ENCODE measurements around the gene PTPRQ. TPM values are rescaled to one million over a fixed set of nuclear protein-coding genes. Genes with fewer than 3 reads are reported as not detected.
A peak's percentile ranks its signal among the peaks of the same experiment; 100 is the strongest.

PTPRQ gene
- total RNA-seq, 1 donor from 2014 or later = 0.49 TPM

GRCh38 chr12:80707126-80707829 lies 263.2 kb downstream of the PTPRQ start, which contains the start of gene MYF6:
TSS of gene MYF6 (plus strand) at chr12:80707634. CDS start at chr12:80707720, 86 bp downstream.
- no peak for DNase-seq

GRCh38 chr12:80707830-80708258 lies 263.8 kb downstream of the PTPRQ start:
- no peak for DNase-seq

- DNase-seq = no peak
Measured at GRCh38 chr12:80708259-80708974, 264.4 kb downstream of the PTPRQ start.

- DNase-seq = no peak
Measured at GRCh38 chr12:80708975-80709328, 264.9 kb downstream of the PTPRQ start.

GRCh38 chr12:80709811-80710726 lies 266.0 kb downstream of the PTPRQ start:
- DNase-seq = no peak

- no peak for DNase-seq
Measured at GRCh38 chr12:80710727-80711449, 266.9 kb downstream of the PTPRQ start.

- no peak for DNase-seq
Measured at GRCh38 chr12:80711866-80712265, 267.8 kb downstream of the PTPRQ start.

GRCh38 chr12:80712866-80713265 lies 268.8 kb downstream of the PTPRQ start:
- no peak for DNase-seq

- no peak for DNase-seq
Measured at GRCh38 chr12:80713419-80713818, 269.4 kb downstream of the PTPRQ start.

GRCh38 chr12:80714055-80714454 lies 270.0 kb downstream of the PTPRQ start:
- no peak for DNase-seq

- no peak for DNase-seq
Measured at GRCh38 chr12:80714846-80715245, 270.8 kb downstream of the PTPRQ start.

- no peak for DNase-seq
Measured at GRCh38 chr12:80715713-80716249, 271.7 kb downstream of the PTPRQ start.

GRCh38 chr12:80716696-80717469 lies 272.8 kb downstream of the PTPRQ start, which contains the start of gene MYF5:
TSS of gene MYF5 (plus strand) at chr12:80716912. CDS start at chr12:80717064, 152 bp downstream.
- no peak for DNase-seq

GRCh38 chr12:80717856-80718255 lies 273.8 kb downstream of the PTPRQ start:
- DNase-seq = peak; percentile 23

- no peak for DNase-seq
Measured at GRCh38 chr12:80720516-80720915, 276.5 kb downstream of the PTPRQ start.

- DNase-seq = no peak
Measured at GRCh38 chr12:80721326-80721725, 277.3 kb downstream of the PTPRQ start.
